ENCODE results near the gene CFAP20DC. TPM values are rescaled to one million over a fixed set of nuclear protein-coding genes. Genes with fewer than 3 reads are reported as not detected.
"Not testable (repeated sequence)": the region's sequence is repeated elsewhere in the genome, so short reads cannot be mapped to it uniquely, and the experiment has no call there.

CFAP20DC gene
- total RNA-seq, 1 donor from 2014 or later: 4.7 TPM

GRCh38 chr3:58713715-58714401, 336.0 kb downstream of the CFAP20DC start:
- Mint-ChIP-seq H3K36me3 (no peaks in the 10 kb centered on the region), H3K9me3 (no peaks in the 10 kb centered on the region), H3K27me3 (no peaks in the 10 kb centered on the region), H3K4me1 (ENCODE audit: unreplicated experiment) (no peaks in the 10 kb centered on the region), H3K27ac (no peak overlapping the region), H3K4me3 (no peak overlapping the region)
- no peak for DNase-seq (ENCODE audit: extremely low spot score, unreplicated experiment)
- no peak for TF ChIP-seq CTCF (conservative IDR thresholded peaks at IDR 0.05)

GRCh38 chr3:58711871-58712270, 338.0 kb downstream of the CFAP20DC start:
- Mint-ChIP-seq H3K9me3 (no peaks in the 10 kb centered on the region), H3K4me3 (no peak overlapping the region), H3K27me3 (no peaks in the 10 kb centered on the region), H3K4me1 (ENCODE audit: unreplicated experiment) (no peaks in the 10 kb centered on the region), H3K27ac (no peak overlapping the region), H3K36me3 (no peaks in the 10 kb centered on the region)
- no peak for TF ChIP-seq CTCF (conservative IDR thresholded peaks at IDR 0.05)
- no peak for DNase-seq (ENCODE audit: extremely low spot score, unreplicated experiment)

GRCh38 chr3:58708983-58709382, 340.8 kb downstream of the CFAP20DC start:
- H3K27ac Mint-ChIP-seq; H3K4me3 Mint-ChIP-seq; H3K9me3 Mint-ChIP-seq; H3K4me1 Mint-ChIP-seq (ENCODE audit: unreplicated experiment); H3K27me3 Mint-ChIP-seq; DNase-seq (ENCODE audit: extremely low spot score, unreplicated experiment); H3K36me3 Mint-ChIP-seq: not testable (repeated sequence)

- H3K9me3 Mint-ChIP-seq: no peaks in the 10 kb centered on the region
- TF ChIP-seq CTCF (conservative IDR thresholded peaks at IDR 0.05): no peak
- H3K4me3 Mint-ChIP-seq: no peak overlapping the region
- H3K27ac Mint-ChIP-seq: no peak overlapping the region
- no peaks in the 10 kb centered on the region for H3K36me3 Mint-ChIP-seq
- DNase-seq (ENCODE audit: extremely low spot score, unreplicated experiment): no peak
- H3K27me3 Mint-ChIP-seq: no peaks in the 10 kb centered on the region
- no peaks in the 10 kb centered on the region for H3K4me1 Mint-ChIP-seq (ENCODE audit: unreplicated experiment)
Measured at GRCh38 chr3:58708116-58708791, 341.6 kb downstream of the CFAP20DC start.

- DNase-seq (ENCODE audit: extremely low spot score, unreplicated experiment): no peak
- H3K4me1 Mint-ChIP-seq (ENCODE audit: unreplicated experiment): no peaks in the 10 kb centered on the region
- H3K27me3 Mint-ChIP-seq: no peaks in the 10 kb centered on the region
- no peak overlapping the region for H3K27ac Mint-ChIP-seq
- H3K4me3 Mint-ChIP-seq: no peak overlapping the region
- TF ChIP-seq CTCF (conservative IDR thresholded peaks at IDR 0.05): no peak
- H3K36me3 Mint-ChIP-seq: no peaks in the 10 kb centered on the region
- no peaks in the 10 kb centered on the region for H3K9me3 Mint-ChIP-seq
Measured at GRCh38 chr3:58707390-58707930, 342.4 kb downstream of the CFAP20DC start.
